Neural cell (in vitro differentiated cells): ENCODE data around the gene FIBCD1. TPM values are rescaled to one million over a fixed set of nuclear protein-coding genes. Genes with fewer than 3 reads are reported as not detected.

Experiments used
- H2AFZ ChIP-seq: fragments of 200-600, 300-800 bp; sonication (generic), shearing (Covaris generic); 2 replicates; pipeline ENCODE4 v1.6.0; 2014; ENCODE audit warnings: low read depth, mild to moderate bottlenecking, antibody characterized with exemption, low read length, moderate library complexity
- H3F3A ChIP-seq: fragments of 200-600 bp; shearing (Covaris generic); 2 replicates; pipeline ENCODE4 v1.6.1; 2016; ENCODE audit warnings: mild to moderate bottlenecking, moderate library complexity, mixed read lengths, antibody characterized with exemption, low read length; ENCODE audit not compliant: insufficient read depth, poor library complexity, severe bottlenecking
- H3K27ac ChIP-seq: fragments of 200-600, 300-800 bp; sonication (generic), shearing (Covaris generic); 2 replicates; pipeline ENCODE4 v1.5.1; 2014; ENCODE audit warnings: mild to moderate bottlenecking, low read length, moderate library complexity
- H3K27me3 ChIP-seq: fragments of 300-800, 200-600 bp; sonication (generic), shearing (Covaris generic); 2 replicates; pipeline ENCODE4 v1.6.0; 2014; ENCODE audit warnings: mild to moderate bottlenecking, low read depth, low read length, moderate library complexity; ENCODE audit not compliant: insufficient read depth
- H3K36me3 ChIP-seq: fragments of 300-800, 200-600 bp; sonication (generic), shearing (Covaris generic); 2 replicates; pipeline ENCODE4 v1.5.1; 2014; ENCODE audit warnings: mild to moderate bottlenecking, antibody characterized with exemption, low read length, moderate library complexity; ENCODE audit not compliant: insufficient read depth
- H3K4me2 ChIP-seq: fragments of 300-800, 200-600 bp; sonication (generic), shearing (Covaris generic); 2 replicates; pipeline ENCODE4 v1.6.0; 2014; ENCODE audit warnings: mild to moderate bottlenecking, low read length
- H3K4me3 ChIP-seq: fragments of 300-800, 200-600 bp; sonication (generic), shearing (Covaris generic); 2 replicates; pipeline ENCODE4 v1.5.1; 2014; ENCODE audit warnings: mild to moderate bottlenecking, low read length, moderate library complexity
- H3K79me2 ChIP-seq: fragments of 200-600 bp; shearing (Covaris generic); replicated peaks from 2 replicates; pipeline ENCODE4 v1.6.0; 2014; ENCODE audit warnings: mild to moderate bottlenecking, low read length, moderate library complexity; ENCODE audit not compliant: insufficient read depth
- H3K9ac ChIP-seq: fragments of 300-800, 200-600 bp; sonication (generic), shearing (Covaris generic); 2 replicates; pipeline ENCODE4 v1.6.1; 2016; ENCODE audit warnings: mild to moderate bottlenecking, low read length, mixed read lengths
- H3K9me2 ChIP-seq: fragments of 200-600 bp; shearing (Covaris generic); 2 replicates; pipeline ENCODE4 v1.6.1; 2016; ENCODE audit warnings: mild to moderate bottlenecking, low read length, mixed read lengths; ENCODE audit not compliant: insufficient read depth
- H3K9me3 ChIP-seq: fragments of 200-600, 300-800 bp; sonication (generic), shearing (Covaris generic); 2 replicates; pipeline ENCODE4 v1.6.1; 2016; ENCODE audit warnings: mild to moderate bottlenecking, mixed run types, low read length, moderate library complexity, mixed read lengths
- H4K20me1 ChIP-seq: fragments of 200-600 bp; shearing (Covaris generic); 2 replicates; pipeline ENCODE4 v1.6.1; 2016; ENCODE audit warnings: mild to moderate bottlenecking, mixed run types; ENCODE audit not compliant: insufficient read depth
- CTCF ChIP-seq: fragments of 450-650 bp; IDR thresholded peaks from 2 replicates; pipeline ENCODE4 v1.5.1; 2014; ENCODE audit warnings: antibody characterized with exemption, mild to moderate bottlenecking, moderate library complexity; ENCODE audit not compliant: poor library complexity, severe bottlenecking
- EP300 ChIP-seq: fragments of 450-650 bp; conservative IDR thresholded peaks from 2 replicates; pipeline ENCODE4 v1.6.1; 2014; ENCODE audit warnings: antibody characterized with exemption, mild to moderate bottlenecking, moderate library complexity; ENCODE audit not compliant: poor library complexity, severe bottlenecking
- EZH2 ChIP-seq: fragments of 200-600, 300-800 bp; shearing (Covaris generic), sonication (generic); IDR thresholded peaks from 2 replicates; pipeline ENCODE4 v1.6.1; 2014; ENCODE audit warnings: antibody characterized with exemption, low read length, borderline replicate concordance, mild to moderate bottlenecking; ENCODE audit not compliant: insufficient read depth, poor library complexity, severe bottlenecking
- MXI1 ChIP-seq: fragments of 450-650 bp; conservative IDR thresholded peaks from 2 replicates; pipeline ENCODE4 v1.6.1; 2014; ENCODE audit warnings: antibody characterized with exemption, mild to moderate bottlenecking; ENCODE audit not compliant: poor library complexity, severe bottlenecking
- POLR2AphosphoS5 ChIP-seq: IDR thresholded peaks from 2 replicates; pipeline ENCODE4 v1.6.1; 2012
- RAD21 ChIP-seq: fragments of 450-650 bp; conservative IDR thresholded peaks from 2 replicates; pipeline ENCODE4 v1.6.1; 2014; ENCODE audit warnings: antibody characterized with exemption, mild to moderate bottlenecking, moderate library complexity
- REST ChIP-seq: IDR thresholded peaks from 2 replicates; pipeline ENCODE4 v1.6.1; 2012; ENCODE audit warnings: borderline replicate concordance
- SMC3 ChIP-seq: fragments of 450-650 bp; conservative IDR thresholded peaks from 2 replicates; pipeline ENCODE4 v1.6.1; 2014; ENCODE audit warnings: antibody characterized with exemption, mild to moderate bottlenecking, moderate library complexity; ENCODE audit not compliant: poor library complexity
- TAF1 ChIP-seq: IDR thresholded peaks from 2 replicates; pipeline ENCODE4 v1.6.1; 2012; ENCODE audit warnings: low read depth
- polyA plus RNA-seq: library from polyadenylated mRNA; depleted of rRNA; stranded (reverse); fragments of >200 nt; gene quantifications from 2 replicates; pipeline ENCODE4 v1.2.3, GENCODE V29; 2014

Gene FIBCD1
- polyA plus RNA-seq, 1 donor from 2014 or later = 2.7 TPM

GRCh38 chr9:130903194-130904069 lies 35.6 kb downstream of the FIBCD1 start:
- no peaks in the 10 kb centered on the region for H3F3A ChIP-seq
- H3K4me2 ChIP-seq = no peak overlapping the region
- H4K20me1 ChIP-seq = no peaks in the 10 kb centered on the region
- H3K4me3 ChIP-seq = no peak overlapping the region
- H3K27ac ChIP-seq = no peak overlapping the region
- no peaks in the 10 kb centered on the region for H3K79me2 ChIP-seq
- H3K9me2 ChIP-seq = no peaks in the 10 kb centered on the region
- no peak for TF ChIP-seq MXI1
- no peak for TF ChIP-seq POLR2AphosphoS5
- TF ChIP-seq SMC3 = no peak
- TF ChIP-seq RAD21 = no peak
- TF ChIP-seq TAF1 = no peak
- no peak for TF ChIP-seq CTCF
- no peak overlapping the region for H2AFZ ChIP-seq
- no peaks in the 10 kb centered on the region for H3K27me3 ChIP-seq
- no peaks in the 10 kb centered on the region for H3K36me3 ChIP-seq
- H3K9ac ChIP-seq = no peak overlapping the region
- H3K9me3 ChIP-seq = no peaks in the 10 kb centered on the region

GRCh38 chr9:130902204-130903185 lies 36.6 kb downstream of the FIBCD1 start:
- Histone ChIP-seq H3F3A (no peaks in the 10 kb centered on the region), H4K20me1 (no peaks in the 10 kb centered on the region), H3K27ac (no peak overlapping the region), H3K27me3 (no peaks in the 10 kb centered on the region), H2AFZ (no peak overlapping the region), H3K36me3 (no peaks in the 10 kb centered on the region), H3K4me2 (no peak overlapping the region), H3K4me3 (no peak overlapping the region), H3K9me2 (no peaks in the 10 kb centered on the region), H3K9me3 (no peaks in the 10 kb centered on the region), H3K79me2 (no peaks in the 10 kb centered on the region), H3K9ac (no peak overlapping the region)
- TF ChIP-seq SMC3 (no peak), TAF1 (no peak), EZH2 (no peak), POLR2AphosphoS5 (no peak), CTCF (no peak), MXI1 (no peak), EP300 (no peak), REST (no peak), RAD21 (no peak)
